Measurements from ENCODE around the gene TRIO.

- TF ChIP-seq CTCF (IDR thresholded peaks at IDR 0.05) (no peak), POLR2A (IDR thresholded peaks at IDR 0.05) (no peak)
Observed at GRCh38 chr5:14450018-14450524, 306.9 kb downstream of the TRIO start.
